DMS79 treated with DMSO at 0.1 percent for 48 hours (cell line): ENCODE data around the gene GALNT10.

Source experiments
- DNase-seq: peaks from one replicate; lab custom pipeline; 2025; lab: John Stamatoyannopoulos, UW

GALNT10 gene

DNA sequence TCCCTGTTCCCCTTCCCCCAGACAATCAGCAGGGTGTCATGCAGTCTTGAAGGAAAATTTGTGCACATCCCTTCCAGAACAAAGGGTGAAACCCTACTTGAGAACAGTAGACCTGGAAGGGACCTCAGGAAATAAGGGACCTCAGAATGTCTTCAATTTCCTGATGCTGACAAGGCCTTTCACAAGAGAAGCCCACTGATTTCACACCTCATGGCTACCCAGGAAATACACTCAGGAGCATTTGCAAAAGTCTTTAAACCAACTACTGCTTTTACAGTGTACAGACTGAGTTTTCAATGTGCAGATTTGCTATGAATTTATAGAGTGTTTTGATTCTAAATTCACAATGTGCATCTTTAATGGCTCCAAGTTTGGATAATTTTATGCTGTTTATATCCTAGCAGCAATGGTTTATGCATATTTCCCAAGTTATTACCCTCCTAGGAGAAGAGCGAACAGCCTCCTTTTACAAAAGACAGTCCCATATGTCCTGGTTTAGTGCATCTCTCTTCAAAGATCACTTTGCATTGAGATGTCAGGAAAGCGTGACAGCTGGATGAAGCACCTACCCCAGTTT lies 74.8 kb downstream of the GALNT10 start:
- DNase-seq = no peak

DNA sequence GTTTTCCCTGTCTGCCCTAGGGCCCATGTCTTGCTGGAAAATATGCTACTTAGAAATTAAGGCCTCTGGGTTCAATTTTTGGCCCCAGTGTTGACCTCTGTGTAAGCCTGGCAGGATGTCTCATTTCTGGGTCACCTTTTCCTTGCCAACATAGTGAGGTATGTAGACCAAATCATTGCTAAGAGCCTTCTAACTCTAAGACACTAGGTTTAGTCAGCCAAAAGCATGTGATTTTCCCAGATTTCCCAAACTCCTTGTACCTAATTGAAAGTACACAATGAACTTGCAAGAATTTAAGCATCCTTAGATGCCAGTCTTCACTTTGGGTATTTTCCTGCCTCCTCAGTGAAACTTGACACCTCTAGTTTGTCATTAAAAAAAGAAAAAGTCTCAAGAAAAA lies 77.0 kb downstream of the GALNT10 start:
- DNase-seq = no peak

DNA sequence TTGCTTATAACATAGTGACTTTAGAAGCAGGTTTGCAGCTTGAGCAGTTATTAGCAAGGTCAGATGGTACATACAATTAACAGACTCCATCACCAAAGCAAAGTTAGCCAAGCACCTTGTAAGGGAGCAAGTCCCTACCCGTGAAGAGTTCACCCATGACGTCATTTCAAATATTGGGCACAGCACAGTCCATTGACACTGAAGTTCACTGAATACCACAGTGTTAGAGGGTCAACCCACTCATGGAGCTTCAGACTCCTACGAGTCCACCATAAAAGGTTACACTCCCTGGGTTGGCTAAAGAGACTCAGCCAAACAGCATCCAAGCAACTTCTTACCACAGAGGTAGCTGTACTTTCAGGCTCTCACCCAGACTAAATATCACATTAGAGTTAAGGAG lies 77.5 kb downstream of the GALNT10 start:
- no peak for DNase-seq

DNA sequence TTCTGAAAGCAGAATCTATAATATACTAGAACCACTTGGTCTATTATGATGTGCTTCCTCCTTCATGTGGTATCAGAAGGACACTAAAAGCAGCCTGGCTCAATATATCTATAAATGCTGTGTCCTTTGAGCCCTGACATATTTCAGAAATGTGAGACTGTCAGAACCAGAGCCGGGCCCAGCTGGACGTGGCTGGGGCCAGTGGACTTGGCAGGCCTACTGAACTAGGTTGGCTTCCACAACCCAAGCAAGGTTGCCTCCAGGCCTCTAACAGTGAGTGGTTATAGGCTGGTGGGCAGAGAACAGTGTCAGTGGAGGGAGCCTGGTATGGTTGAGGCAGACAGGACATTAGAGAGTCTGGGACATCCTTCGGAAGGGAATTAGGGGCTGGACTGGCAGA lies 78.9 kb downstream of the GALNT10 start:
- no peak for DNase-seq

DNA sequence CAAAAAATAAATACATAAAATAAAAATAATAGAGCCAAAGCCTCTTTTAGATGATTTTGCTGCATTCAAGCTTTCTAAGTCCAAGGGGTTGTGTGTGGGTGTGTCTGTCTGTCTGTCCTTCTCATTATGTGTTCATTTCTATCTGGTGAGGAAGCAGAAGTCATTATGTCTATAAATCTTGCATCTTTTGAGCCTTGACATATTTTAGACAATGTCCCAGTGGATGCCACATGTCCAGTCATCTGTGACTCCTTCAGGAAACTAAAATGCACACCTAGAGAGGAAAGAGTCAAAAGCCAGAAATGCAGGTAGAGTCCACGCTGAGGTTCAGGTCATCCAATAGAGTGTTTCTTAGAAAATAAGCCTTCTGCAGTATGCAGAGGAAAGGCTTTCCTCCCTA lies 80.9 kb downstream of the GALNT10 start:
- DNase-seq = no peak

DNA sequence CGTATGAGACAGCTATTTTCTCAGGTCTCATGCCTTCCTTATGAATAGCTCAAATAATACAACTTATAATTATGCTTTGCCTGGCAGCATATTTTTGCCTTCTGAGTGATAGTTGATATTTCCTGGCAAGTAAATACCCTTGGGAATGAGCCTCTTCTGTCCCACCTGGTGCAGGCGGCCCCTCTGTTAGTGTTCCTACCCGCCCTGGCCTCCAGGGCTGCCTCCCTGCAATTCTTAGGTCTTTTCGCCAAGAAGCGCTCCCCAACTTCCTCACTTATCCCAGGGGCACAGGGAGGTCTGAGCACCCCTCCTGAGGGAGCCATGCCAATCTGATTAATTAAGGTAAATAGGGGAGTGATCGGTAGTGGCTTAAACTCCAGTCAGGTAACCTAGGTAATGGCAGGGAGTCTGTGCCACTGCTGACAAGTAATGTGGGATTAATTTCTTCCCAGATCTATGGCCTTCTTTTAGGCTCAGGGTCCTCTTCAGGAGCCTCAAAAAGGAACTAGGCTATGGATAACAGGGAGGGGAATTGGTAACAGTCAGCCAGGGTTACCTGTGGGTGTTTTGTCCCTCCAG lies 81.5 kb downstream of the GALNT10 start:
- no peak for DNase-seq

DNA sequence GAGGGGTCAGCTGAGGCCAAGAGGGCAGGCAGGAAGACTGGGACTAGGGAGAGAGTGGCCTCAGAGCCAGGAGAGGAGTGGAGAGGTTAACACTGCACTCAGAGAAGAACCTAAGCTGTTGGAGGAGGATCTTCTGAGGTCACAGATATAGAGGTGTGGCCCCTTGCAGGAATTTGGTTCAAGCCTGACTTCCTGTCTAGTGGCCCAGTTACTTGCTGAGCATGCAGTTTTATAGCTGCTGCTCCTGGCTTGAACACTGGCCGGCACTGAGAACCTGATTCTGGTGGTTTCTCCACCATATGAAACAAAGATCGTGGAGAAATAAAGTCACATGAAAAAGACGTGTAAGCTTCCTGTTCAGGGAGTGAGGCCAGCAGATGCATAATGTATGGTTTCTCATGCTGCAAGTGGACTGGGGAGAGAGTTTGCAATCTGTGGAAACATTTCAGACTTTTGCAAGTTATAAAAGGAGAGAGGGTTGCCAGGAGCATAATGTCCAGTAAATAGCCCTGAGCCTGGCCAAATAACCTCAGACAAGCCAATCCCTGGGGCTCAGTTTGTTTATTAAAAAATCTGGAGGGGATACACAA lies 82.6 kb downstream of the GALNT10 start:
- peak; percentile 11 for DNase-seq

DNA sequence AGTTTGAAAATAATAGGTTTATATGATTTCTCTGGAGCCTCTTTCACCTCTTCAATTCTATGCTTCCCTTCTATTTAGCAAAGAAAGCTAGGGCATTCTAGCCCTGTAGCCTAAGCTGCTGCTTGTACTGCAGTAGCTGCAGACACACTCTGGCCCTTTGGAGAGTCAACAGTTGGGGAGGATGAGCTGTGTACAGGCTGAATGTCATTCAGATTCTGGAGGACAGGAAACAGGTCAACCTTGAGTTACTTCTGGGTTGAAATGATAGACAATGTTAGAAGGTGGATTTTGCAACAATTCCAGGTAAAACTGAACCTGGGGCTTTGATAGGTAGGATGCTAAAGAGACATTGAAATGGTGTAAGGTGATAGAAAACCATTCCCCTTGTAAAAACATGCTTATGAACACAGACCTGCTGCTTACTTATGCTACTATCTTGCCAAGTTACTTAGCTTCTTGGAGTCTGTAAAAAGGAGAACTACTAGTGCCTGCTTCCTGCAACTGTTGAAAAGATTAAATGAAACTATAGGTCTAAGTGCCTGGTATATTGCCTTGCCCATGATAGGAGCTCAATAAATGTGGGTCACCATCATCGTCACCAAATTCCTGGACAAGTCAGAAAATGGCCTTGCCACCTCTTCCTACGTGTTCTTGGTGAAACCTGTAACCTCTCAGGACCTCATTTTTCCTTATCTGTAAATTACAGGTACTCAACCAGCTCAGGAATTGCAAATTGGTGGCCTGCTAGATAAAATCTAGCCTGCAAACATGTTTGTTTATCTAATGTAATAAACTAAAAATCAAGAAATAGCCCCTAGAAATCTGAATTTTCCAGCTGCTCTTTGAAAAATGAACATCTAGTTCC lies 83.7 kb downstream of the GALNT10 start:
- DNase-seq = no peak

DNA sequence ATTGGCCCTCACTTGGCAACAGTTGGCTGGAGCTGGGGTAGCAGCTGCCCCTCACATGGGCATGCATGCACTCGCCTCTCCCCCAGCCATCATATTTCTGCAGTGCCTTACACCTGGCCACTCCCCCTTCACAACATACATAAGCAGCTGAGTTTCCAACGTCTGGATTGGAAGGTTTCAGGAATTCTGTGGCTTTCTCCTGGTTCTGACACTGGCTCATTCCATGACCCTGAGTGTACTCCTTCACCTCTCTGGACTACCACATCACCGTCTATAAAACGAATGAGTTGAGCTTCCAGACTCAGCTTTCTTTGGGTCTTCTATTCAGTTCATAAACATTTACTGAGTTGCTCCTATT lies 84.3 kb downstream of the GALNT10 start:
- no peak for DNase-seq

DNA sequence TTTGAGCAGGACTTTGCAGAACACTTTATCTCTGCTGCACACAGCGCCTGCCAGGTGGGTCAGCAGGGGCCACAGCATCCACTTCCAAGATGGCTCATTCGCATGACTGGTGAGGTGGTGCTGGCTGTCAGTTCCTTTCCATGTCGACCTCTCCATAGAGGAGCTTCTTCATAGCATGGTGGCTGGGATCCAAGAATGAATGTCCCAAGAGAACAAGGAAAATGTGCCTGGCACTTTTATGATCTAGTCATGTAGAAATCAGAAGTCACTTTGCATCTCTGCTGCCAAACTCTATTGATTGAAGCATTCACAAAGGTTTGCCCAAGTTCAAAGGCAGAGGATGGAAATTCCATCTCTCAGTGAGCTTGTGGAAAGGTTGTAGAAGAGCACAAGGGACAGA lies 85.0 kb downstream of the GALNT10 start:
- no peak for DNase-seq

DNA sequence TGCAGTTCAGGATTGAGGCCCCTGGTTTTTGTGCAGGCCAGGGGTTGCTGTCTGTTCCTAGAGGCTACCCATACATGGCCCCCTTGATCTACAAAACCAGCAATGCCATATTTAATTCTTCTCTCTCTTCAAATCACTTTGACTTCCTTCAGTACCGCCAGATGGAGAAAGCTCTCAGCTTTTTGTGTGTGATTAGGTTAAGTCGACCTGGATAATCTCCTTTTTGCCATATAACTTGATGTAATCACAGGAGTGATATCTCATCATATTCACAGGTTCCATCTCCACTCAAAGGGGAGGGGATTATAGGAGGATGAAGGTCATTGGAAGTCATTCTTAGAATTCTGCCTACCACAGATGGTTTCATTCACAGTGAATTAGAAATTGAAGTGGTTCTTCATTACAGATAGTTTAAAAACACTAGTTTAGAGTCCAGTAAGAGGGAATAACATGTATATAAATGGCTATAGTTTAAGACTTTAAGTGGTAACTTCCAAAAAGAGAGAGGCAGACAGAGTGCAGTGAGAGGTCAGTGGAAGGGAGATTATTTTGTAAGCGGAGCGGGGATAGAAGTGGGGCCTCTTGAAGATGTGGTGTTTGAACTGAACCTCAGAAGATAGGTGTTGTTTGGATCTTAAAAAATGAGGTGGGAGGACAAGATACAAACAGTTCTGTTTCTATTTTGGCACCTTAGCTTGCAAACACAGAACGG lies 85.9 kb downstream of the GALNT10 start:
- no peak for DNase-seq

DNA sequence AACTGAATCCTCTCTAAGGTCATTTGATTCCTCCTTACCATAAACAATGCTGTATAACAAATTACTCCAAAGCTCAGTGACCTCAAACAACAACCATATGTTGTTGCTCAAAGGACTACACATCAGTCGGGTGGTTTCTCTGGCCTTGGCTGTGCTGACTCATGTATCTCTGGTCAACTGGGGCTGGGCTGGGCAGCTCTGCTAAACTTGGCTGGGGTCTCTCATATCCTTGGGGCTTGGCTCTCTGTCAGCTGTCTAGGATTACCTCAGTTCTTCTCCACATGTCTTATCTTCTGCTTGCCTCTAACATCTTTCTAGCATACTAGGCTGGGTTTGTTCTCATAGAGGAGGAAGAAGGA lies 86.4 kb downstream of the GALNT10 start:
- no peak for DNase-seq

DNA sequence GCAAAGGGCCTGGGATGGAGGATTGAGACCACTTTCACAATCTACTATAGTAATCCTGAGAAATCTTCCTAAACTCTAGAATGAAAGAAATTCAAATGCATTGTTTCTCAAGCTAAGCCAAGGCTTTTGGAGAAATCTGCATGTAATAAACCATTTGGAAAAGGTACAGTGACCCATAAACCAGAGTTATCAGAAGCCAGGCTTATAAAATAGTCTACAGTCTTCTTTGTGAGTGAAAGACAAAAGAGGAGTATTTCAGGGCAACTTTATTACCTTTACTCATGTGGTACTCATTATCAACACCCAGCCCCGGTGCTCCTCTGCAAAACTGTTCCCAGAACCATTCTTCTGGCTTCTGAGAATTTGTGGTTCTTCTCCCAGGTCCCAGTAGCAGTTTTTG lies 87.0 kb downstream of the GALNT10 start:
- no peak for DNase-seq

DNA sequence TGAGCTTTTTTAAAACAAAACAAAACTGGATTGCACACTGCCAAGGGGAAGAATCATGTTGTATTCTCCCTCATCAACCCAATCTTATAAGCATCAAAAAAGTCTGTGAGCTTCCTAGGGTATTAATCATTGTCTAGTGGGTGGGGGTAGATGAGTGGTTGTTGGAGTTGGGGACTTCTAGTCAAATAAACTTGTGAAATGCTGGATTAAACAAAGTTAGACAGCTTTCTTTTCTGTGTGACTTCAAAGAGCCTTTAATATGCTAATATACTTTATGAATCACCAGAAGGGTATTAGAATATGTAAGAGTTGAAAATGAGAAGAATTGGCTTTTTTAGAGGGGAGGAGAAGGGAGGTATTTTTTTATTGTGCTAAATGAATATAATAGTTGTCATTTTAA lies 87.7 kb downstream of the GALNT10 start:
- DNase-seq = no peak

DNA sequence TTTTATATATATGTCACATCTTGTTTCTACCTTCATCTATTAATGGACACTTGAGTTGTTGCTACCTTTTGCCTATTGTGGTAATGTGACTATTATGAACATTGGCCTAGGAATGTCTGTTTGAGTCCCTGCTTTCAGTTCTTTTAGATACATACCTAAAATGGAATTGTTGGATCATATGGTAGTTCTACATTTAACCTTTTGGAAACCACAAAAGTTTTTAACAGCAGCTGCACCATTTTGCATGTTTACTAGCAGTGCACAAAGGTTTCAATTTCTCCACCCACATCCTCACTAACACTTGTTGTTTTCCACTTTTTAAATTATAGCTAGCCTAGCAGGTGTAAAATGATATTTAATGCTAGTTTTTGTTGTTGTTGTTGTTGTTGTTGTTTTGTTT lies 88.4 kb downstream of the GALNT10 start:
- no peak for DNase-seq

DNA sequence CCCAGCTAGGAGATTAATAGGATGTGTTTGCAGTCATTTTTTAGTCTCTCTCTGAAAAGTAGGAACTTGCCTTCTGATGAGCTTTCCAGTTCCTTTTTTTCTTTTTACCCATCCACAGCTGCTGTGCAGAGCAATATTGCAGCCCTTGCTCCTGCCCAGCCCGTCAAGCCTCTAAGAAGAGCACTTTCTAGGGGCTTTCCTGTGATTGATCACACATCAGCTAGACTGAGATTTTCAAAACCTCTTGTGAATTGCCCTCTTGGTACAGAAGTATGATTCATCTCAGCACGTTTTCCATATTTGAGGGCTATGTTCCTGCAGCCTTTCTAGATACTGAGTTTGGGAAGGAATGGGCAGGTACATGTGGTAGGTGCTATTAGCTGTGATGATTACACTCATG lies 93.9 kb downstream of the GALNT10 start:
- no peak for DNase-seq

DNA sequence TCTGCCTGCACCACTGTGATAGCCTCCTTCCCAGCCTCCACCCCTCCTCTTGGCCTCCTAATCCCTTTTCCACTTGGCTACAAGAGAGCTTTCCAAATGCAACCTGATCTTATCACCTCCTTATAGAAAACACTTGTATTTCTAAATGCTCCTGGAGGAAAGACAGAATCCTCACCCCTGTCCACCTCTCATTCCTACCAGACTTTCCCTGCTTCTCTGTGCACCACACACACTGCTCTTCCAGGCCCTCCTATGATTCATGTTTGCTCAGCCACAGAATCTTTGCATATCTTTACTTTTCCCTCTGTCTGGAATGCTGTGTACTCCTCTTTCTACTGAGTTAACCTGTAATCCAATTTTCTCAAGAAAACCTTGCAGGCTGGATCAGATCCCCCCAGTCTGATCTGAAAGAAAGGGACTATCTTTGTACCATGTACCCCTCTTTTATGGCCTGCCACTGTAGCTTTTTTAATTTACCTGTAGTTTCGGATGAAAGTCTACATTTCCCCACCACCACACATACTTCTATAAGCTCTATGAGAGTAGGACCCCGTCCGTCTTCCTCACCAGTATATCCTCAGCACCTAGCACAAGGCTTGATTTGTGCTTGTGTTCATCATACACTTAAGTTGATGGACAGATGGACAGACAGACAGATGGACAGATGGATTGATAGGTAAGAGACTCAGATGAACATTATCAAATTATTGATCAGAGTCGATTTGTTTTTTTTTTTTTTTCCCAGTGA lies 95.3 kb downstream of the GALNT10 start:
- DNase-seq = no peak

DNA sequence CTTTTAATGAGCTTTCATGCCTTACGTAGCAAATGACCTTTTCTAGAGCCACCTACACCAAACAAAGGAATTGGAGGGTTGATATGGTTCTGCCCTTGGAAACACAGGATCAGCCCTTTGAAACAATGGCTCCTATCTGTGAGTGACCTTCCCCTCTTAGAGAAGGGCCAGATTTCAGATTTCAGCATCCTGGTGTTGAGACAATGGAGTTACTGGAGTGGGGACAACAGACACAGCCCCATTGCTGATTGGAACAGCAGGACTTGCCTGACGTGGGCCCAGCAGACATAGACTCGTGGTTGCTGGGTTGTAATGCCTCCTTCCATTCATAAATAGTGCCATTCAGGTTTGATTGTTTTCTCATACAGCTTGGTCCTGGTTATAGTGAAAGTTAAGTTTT lies 96.0 kb downstream of the GALNT10 start:
- DNase-seq = no peak

DNA sequence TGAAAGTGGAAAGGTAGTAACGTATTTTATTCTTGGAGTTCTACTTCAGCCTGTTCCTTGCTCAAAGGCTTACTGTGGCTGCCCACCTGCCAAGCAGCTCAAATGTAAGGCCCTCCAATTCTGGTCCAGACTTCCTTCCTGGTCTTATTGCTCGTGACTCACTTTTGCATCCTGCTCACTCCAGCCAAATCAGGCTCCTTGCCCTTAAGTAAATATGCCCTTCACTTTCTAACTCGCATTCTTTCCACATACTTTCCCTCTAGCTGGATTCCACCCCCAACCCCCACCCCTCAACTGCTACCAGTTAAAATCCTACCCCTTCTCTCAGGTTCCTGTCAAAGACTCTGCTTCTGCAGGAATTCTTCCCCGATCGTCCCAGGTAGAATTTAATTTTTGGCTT lies 96.6 kb downstream of the GALNT10 start:
- no peak for DNase-seq

DNA sequence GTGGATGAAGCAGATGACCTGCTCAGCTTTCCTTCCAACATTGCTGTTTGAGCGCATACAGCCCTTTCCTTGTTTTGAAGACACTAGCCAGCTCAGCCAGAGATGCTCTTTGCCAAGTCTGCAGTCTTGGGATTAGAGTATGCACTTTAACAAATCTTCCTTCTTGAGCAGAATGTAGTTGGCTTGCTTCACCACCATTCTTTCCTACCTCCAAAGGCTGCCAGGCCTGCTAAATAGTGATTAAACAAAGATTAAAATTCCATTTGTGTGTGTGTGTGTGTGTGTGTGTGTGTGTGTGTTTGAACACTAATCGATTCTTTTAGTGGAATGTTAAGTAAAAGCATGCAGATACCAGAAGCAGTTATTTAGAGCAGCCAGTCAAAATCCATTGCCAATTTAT lies 97.6 kb downstream of the GALNT10 start:
- no peak for DNase-seq

DNA sequence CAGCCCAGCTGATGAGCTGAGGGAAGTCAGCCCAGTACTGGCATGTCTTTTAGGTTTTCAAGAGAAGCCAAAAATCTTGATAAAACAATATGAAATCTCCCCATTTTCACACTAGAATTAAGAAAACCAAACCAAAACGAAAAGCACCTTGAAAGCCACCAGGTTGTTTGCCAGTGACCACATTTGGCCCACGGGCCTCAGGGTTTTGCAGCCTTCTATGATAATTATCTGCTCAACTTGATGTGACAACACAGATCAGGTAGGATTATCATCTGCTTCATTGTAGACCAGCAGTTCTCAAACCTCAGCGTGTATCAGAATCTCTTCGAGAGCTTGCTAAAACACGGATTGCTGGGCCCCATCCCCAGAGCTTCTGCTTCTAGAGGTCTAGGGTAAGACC lies 101.4 kb downstream of the GALNT10 start:
- DNase-seq = no peak

DNA sequence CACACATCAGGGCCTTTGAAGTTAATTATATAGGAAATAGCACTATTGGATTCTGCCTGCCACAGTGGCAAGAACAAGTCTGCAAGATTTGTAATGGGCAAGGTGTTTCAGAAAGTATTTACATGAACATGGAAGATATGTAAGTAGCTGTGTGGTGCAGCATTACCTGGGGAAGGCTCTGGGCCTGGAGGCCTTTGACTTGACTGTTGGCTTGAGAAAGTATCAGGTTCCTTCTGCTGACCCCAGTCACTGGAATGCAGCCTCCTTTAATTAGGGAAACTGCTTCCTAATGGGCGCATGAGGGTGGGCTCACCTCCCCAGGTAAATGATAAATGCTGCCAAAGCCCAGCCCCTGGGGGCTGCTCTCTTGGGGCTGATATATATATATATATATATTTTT lies 102.7 kb downstream of the GALNT10 start:
- no peak for DNase-seq
